ENCODE results near the gene TOR3A.
"Not testable (repeated sequence)": the region's sequence is repeated elsewhere in the genome, so short reads cannot be mapped to it uniquely, and the experiment has no call there.

TOR3A gene

GRCh38 chr1:179124873-179125272 is 43.0 kb downstream of the TOR3A start:
- intact Hi-C loops (cut with DNase I; ENCODE audit: low total_unique reads): loop anchor here (5.0 kb wide), 1 partner anchor 67 kb away; no protein-coding TSS in a partner anchor
- no peaks in the 10 kb centered on the region for H3K27me3 ChIP-seq

GRCh38 chr1:179126338-179127060 is 44.6 kb downstream of the TOR3A start:
- H3K4me3 ChIP-seq: no peak overlapping the region
- intact Hi-C loops (cut with DNase I; ENCODE audit: low total_unique reads): no loop called here

More at GRCh38 chr1:179124873-179125272, 43.0 kb downstream of the TOR3A start:
- H3K4me1 ChIP-seq: peaks cover 0 to 43% (median 28%) of the 10 kb centered on the region in 4 donors
- H3K9me3 ChIP-seq: no peaks in the 10 kb centered on the region
- H3K27ac ChIP-seq: no peak overlapping the region
- H3K36me3 ChIP-seq: peaks cover 0 to 12% (median 0%) of the 10 kb centered on the region in 3 donors
- H3K4me3 ChIP-seq: no peak overlapping the region
- TF ChIP-seq, protein P1, sequence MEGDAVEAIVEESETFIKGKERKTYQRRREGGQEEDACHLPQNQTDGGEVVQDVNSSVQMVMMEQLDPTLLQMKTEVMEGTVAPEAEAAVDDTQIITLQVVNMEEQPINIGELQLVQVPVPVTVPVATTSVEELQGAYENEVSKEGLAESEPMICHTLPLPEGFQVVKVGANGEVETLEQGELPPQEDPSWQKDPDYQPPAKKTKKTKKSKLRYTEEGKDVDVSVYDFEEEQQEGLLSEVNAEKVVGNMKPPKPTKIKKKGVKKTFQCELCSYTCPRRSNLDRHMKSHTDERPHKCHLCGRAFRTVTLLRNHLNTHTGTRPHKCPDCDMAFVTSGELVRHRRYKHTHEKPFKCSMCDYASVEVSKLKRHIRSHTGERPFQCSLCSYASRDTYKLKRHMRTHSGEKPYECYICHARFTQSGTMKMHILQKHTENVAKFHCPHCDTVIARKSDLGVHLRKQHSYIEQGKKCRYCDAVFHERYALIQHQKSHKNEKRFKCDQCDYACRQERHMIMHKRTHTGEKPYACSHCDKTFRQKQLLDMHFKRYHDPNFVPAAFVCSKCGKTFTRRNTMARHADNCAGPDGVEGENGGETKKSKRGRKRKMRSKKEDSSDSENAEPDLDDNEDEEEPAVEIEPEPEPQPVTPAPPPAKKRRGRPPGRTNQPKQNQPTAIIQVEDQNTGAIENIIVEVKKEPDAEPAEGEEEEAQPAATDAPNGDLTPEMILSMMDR (IDR thresholded peaks at IDR 0.05): no peak
- DNase-seq: no peak

DNA sequence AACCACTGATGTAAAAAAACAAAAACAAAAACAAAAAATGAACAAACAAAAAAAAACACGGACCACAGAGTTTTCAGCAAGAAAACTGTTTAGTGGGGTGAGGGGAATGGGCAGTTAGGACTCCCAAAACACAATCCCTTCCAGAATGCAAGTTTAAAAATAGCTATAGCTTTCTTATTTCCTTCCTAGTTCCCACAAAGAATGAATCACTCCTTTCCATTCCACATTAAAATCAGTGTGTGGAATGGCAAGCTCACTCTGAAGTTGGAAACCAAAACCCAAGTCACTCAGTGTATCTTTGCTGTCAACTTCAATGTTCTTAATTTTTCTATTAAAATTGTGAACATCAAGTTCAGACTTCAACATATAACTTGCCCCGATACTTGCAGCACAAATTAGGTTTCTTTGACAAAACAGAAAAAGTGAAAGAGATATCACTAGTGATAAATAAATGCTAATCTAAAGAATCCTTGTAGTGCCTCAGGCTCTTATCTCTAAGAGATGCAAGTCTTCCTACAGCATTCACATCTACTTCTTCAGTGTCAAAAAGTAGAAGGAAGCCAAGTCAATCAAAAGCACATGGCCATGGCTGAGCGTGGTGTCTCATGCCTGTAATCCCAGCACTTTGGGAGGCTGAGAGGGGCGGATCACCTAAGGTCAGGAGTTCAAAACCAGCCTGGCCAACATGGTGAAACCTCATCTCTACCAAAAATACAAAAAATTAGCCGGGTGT is 45.5 kb downstream of the TOR3A start:
- Histone ChIP-seq H3K27me3 (no peaks in the 10 kb centered on the region), H3K4me3 (no peak overlapping the region)
- intact Hi-C loops (cut with DNase I; ENCODE audit: low total_unique reads): no loop called here

More at GRCh38 chr1:179126338-179127060, 44.6 kb downstream of the TOR3A start:
- H3K27me3 ChIP-seq: no peaks in the 10 kb centered on the region
- H3K4me1 ChIP-seq: peaks cover 0 to 42% (median 28%) of the 10 kb centered on the region in 4 donors
- peak overlapping the region; percentile 51 to 58 for H3K27ac ChIP-seq
- no peaks in the 10 kb centered on the region for H3K9me3 ChIP-seq
- peaks cover 0 to 10% (median 0%) of the 10 kb centered on the region in 3 donors for H3K36me3 ChIP-seq
- peak; percentile 47 to 82 for DNase-seq
- TF ChIP-seq, protein P1 (IDR thresholded peaks at IDR 0.05): no peak

GRCh38 chr1:179128520-179128919 is 46.6 kb downstream of the TOR3A start:
- no peaks in the 10 kb centered on the region for H3K9me3 ChIP-seq
- no peak for DNase-seq
- intact Hi-C loops (cut with DNase I; ENCODE audit: low total_unique reads): no loop called here
- TF ChIP-seq, protein P1 (IDR thresholded peaks at IDR 0.05): no peak
- no peak overlapping the region for H3K4me3 ChIP-seq
- H3K4me1 ChIP-seq: peaks cover 0 to 41% (median 28%) of the 10 kb centered on the region in 4 donors
- peak overlapping the region; percentile 58 to 61 for H3K27ac ChIP-seq
- no peaks in the 10 kb centered on the region for H3K27me3 ChIP-seq
- peaks cover 0 to 4% (median 0%) of the 10 kb centered on the region in 3 donors for H3K36me3 ChIP-seq

More for the DNA sequence above, 45.5 kb downstream of the TOR3A start:
- H3K27ac ChIP-seq: peak overlapping the region; percentile 58 to 61
- H3K9me3 ChIP-seq: no peaks in the 10 kb centered on the region
- peaks cover 0 to 41% (median 28%) of the 10 kb centered on the region in 4 donors for H3K4me1 ChIP-seq
- DNase-seq: no peak
- TF ChIP-seq, protein P1 (IDR thresholded peaks at IDR 0.05): no peak
- H3K36me3 ChIP-seq: peaks cover 0 to 10% (median 0%) of the 10 kb centered on the region in 3 donors

GRCh38 chr1:179129702-179130473 is 48.0 kb downstream of the TOR3A start:
- H3K36me3 ChIP-seq: no peaks in the 10 kb centered on the region
- H3K27ac ChIP-seq: peak overlapping the region; percentile 38 to 58
- peak overlapping the region; percentile 18 for H3K4me3 ChIP-seq
- H3K4me1 ChIP-seq: peaks cover 0 to 41% (median 28%) of the 10 kb centered on the region in 4 donors
- DNase-seq: no peak
- intact Hi-C loops (cut with DNase I; ENCODE audit: low total_unique reads): no loop called here
- no peaks in the 10 kb centered on the region for H3K27me3 ChIP-seq
- H3K9me3 ChIP-seq: no peaks in the 10 kb centered on the region
- TF ChIP-seq, protein P1 (IDR thresholded peaks at IDR 0.05): no peak

GRCh38 chr1:179135168-179135567 is 53.3 kb downstream of the TOR3A start:
- intact Hi-C loops (cut with DNase I; ENCODE audit: low total_unique reads); H3K9me3 ChIP-seq; H3K4me3 ChIP-seq; H3K36me3 ChIP-seq; H3K27me3 ChIP-seq; DNase-seq; H3K27ac ChIP-seq: not testable (repeated sequence)
- H3K4me1 ChIP-seq: peaks cover 0 to 13% (median under 1%) of the 10 kb centered on the region in 4 donors

DNA sequence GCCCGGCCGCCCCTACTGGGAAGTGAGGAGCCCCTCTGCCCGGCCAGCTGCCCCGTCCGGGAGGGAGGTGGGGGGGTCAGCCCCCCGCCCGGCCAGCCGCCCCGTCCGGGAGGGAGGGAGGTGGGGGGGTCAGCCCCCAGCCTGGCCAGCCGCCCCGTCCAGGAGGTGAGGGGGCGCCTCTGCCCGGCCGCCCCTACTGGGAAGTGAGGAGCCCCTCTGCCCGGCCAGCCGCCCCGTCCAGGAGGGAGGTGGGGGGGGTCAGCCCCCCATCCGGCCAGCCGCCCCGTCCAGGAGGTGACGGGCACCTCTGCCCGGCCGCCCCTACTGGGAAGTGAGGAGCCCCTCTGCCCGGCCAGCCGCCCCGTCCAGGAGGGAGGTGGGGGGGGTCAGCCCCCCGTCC is 53.8 kb downstream of the TOR3A start:
- H3K27me3 ChIP-seq; DNase-seq; H3K27ac ChIP-seq; H3K4me3 ChIP-seq; H3K36me3 ChIP-seq; H3K9me3 ChIP-seq; intact Hi-C loops (cut with DNase I; ENCODE audit: low total_unique reads): not testable (repeated sequence)
- H3K4me1 ChIP-seq: peaks cover 0 to 19% (median 0%) of the 10 kb centered on the region in 4 donors

Data from tibial artery (tissue), 4 donors.